Esophagus mucosa (tissue), 1 donor: ENCODE measurements around the gene GPA33. TPM values are rescaled to one million over a fixed set of nuclear protein-coding genes. Genes with fewer than 3 reads are reported as not detected.

Experiments
- ATAC-seq: fragments of 200-7000 bp; cut with Tn5 transposase; one replicate; pipeline ENCODE4 v1.9.1; 2020
- total RNA-seq: library from RNA; stranded (reverse); gene quantifications from one replicate; pipeline ENCODE4 v1.2.4, GENCODE V29; 2023
- donor health status: DM: yes; HTN: yes; CAD: no.

Gene GPA33
- total RNA-seq, 1 donor from 2014 or later: not detected

GRCh38 chr1:167117225-167117624, 27.0 kb upstream of the GPA33 start:
- ATAC-seq: no peak

DNA sequence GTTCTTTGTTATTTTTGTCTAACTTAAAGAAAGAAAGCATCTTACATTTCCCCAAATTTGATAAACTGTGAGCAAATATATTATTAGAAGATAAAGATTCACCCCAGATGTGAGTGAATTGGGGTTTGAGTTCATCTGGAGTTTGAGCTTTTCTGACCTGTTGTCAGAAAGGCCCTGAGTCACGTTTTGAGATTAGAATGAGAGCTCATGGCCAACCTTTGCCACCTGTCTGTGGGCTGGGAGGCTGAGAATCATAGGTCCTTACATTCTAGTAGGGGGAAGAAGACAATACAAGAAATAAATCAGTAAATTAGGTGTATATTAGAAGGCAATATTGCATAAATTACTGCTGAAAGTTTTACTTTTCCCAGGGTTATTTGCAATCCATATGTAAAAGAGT, 26.0 kb upstream of the GPA33 start:
- no peak for ATAC-seq

GRCh38 chr1:167115655-167116054, 25.5 kb upstream of the GPA33 start:
- ATAC-seq: no peak

DNA sequence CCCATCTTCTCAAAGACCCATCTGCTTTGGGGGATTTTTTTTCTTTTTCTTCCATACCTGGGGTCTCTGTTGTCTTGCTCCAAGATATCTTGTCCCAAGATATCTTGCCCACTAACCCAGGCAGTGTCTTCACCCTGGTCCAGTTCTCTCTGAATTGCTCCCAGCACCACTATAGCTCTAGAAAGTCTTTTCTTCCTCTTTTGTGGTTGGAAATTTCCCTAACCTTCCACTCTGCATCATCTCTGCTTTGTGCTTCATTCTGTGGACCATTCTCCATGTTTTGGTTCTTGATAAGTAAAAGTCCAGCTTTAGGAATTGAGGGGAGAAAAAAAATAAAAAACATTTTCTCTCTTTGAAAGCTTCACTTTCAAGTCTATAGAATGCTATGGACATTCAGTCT, 24.5 kb upstream of the GPA33 start:
- no peak for ATAC-seq

GRCh38 chr1:167111868-167112709, 21.9 kb upstream of the GPA33 start:
- ATAC-seq: peak; percentile 25

- no peak for ATAC-seq
These were observed 20.4 kb upstream of the GPA33 start for GRCh38 chr1:167110586-167110985.

DNA sequence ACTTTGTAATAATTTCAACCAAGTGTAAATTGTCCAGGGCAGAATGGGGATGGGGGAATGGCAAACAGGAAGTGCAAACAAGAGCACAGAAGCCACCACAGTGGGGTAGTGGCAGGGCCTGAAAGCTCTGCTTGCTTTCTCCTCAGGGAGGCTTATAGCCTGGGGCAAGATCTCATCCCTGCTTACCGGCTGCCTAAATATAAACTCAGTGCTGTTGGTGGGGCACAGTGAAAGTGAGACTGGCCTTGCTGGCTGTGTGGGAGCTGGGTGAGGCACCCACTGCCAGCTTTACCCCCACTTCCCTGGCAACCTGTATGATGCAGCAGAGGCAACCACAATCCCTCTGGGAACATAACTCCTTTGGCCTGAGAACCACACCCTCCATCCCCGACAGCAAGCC, 18.9 kb upstream of the GPA33 start:
- ATAC-seq: no peak

- ATAC-seq: no peak
These were observed 17.3 kb upstream of the GPA33 start for GRCh38 chr1:167107456-167107855.

DNA sequence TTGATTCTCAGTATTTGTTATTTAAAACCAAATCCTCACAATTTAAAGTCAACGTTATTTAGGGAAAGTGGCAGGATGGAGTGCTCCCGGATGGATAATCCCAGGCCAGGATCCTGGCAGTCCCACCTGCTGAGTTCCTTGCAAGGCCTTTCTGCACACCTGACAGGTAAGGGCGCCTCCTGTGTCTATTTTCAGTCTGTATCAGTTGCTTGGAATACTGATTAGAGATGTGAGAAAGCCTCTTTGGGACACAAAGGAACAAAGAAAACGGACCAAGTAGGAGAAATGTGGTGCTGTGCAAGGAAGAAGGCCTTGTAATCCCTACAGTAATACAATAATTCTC, 15.9 kb upstream of the GPA33 start:
- ATAC-seq: no peak

DNA sequence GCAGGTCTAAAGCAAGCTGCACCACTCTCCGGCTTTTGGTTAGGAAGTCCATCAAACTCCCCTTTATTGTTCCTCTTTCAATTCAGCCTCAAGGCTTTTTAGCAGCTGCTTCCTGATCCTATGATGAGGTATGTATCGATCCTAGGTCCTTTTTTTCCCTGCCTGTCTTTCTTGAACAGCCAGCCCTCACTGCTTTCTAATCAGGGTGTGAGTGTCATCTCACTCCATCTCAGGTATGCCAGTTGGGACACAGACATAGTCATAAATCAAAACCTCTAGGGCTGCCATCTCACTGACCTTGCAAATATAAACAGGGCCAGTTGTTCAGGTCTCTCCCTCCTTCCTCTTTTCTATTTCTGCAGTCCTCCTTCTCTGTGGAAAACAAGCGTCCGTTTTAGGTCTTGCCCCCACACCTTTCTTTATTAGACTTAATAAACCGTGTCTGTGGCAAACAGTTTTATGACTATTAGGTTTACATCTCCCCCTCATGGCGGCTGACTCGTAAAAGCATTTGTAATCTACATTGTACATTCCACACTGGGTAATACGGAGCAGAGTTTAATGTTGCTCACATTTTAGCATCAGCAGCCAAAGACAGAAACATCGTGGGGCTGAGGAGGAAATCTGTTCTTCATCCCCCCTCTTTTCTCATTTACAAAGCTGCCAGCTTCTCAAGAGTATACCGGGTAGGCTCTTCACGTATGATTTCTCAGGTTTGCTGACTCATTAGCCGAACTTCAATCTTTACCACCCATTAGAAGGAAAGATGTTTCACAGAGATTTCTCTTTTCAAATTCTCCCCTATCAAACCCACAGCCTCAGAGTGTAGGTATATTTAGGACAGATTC, 15.3 kb upstream of the GPA33 start:
- ATAC-seq: no peak

GRCh38 chr1:167104256-167104633, 14.1 kb upstream of the GPA33 start:
- ATAC-seq: no peak

GRCh38 chr1:167102906-167103573, 12.9 kb upstream of the GPA33 start:
- ATAC-seq: no peak

DNA sequence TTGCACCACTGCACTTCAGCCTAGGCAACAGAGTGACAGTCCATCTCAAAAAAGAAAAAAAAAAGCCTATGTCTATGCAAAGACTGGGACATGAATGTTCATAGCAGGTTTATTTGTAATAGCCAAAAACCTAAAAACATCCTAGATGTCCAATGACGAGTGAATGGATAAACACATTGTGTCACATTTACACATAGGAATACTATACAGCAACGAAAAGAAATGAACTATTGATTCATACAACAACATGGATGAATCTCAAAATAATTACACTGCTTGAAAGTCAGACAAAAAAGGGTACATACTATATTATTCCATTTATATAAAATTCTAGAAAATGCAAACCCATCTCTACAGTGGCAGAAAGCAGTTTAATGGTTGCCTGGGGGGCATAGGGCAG, 11.6 kb upstream of the GPA33 start:
- ATAC-seq: no peak

GRCh38 chr1:167100730-167101129, 10.6 kb upstream of the GPA33 start:
- ATAC-seq: no peak

DNA sequence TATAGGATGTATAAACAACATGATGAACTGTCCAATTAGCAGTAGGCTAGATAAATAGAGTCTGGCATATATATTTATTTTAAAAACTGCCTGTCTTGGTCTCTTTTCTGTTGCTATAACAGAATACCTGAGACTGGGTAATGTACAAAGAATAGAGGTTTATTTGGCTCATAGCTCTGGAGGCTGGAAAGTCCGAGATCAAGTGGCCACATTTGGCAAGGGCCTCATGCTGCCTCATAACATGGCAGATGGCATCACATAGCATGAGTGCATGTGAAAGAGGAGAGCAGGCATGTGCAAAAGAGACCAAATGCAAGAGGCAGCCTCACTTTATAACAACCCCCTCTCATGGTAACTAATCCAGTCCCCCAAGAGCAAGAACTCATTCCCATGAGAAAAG, 9.7 kb upstream of the GPA33 start:
- no peak for ATAC-seq

GRCh38 chr1:167095368-167095767, 5.2 kb upstream of the GPA33 start:
- ATAC-seq: no peak

- ATAC-seq: no peak
These were observed 4.5 kb upstream of the GPA33 start for GRCh38 chr1:167094690-167095089.

DNA sequence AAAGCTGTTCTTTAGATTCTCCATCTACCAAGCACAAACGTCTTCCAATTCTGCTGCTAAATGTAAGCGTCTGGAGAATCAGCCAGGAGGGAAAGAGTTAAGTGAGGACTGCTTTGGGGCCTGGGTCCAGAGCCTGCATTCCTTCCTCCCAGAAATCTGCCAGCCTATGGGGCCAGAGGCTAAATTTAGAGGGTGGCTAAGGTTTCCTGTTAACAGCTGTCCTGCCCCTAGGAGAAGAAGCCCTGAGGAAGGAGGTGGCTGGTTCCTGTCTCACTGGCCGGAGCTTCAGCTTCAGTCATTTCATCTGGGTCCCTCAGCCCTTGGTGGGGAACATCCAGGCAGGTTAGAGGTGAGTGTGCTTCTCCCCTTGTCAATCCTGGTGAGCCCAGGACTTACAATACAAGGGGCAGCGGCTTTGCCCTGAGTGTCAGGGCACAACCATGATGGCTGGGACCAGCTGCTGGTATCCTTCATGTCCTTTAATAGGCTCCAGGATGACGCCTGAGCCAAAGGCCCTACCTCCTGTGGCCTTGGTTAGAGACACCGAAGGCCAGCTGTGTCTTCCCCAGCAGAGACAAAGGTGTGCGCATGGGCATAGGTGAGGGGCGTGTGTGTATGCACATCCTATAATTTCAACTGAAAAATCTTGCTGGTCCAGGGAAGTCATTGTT, 3.8 kb upstream of the GPA33 start, which contains the start of gene STYXL2:
TSS of gene STYXL2 (plus strand) at position 230 of the 671 bp plus-strand sequence. CDS start 775 bp downstream, outside the sequence.
- no peak for ATAC-seq

DNA sequence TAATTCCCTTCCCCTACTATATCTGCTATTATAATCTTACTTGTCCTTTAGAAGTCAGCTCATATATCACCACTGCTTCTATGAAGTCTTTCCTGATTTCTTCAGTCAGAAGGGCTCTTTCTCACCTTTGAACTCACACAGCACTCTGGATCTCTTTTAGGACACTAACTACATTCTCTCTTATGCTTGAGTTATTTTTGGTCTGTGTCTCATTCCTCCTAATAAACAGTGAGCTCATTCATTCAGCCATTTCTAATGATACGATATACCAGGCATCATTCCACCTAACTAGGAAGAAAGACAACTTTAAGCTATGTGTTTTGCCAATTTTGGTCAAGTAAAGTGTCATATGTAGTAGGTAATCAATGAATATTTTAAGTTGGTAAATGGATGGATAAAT, 2.5 kb upstream of the GPA33 start:
- ATAC-seq: no peak

- ATAC-seq: no peak
These were observed 251 bp downstream of the GPA33 start for GRCh38 chr1:167089939-167090313.

GRCh38 chr1:167088746-167089417, 1.3 kb downstream of the GPA33 start:
- no peak for ATAC-seq

DNA sequence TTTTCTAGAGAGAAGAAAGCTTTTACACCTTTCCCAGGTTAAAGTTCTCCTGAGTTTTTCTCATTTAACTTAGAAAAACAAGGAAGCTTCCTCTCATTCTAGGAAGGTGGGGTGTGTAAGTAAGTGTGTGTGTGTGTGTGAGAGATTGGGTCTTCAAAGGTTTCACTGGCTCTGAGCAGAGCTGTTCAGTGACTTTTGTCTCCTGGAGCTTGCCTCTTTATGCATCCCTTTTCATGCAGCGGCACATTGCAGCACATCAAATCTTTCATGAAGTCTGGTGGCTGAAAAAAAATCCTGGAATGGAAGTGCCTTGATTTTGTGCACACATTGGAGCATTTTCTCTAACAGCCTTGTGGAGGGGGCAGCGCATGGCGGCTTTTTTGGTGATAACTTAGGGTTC, 3.4 kb downstream of the GPA33 start:
- ATAC-seq: no peak
